Measurements from ENCODE around the gene STAC.
A peak's percentile ranks its signal among the peaks of the same experiment; 100 is the strongest.

The STAC gene

GRCh38 chr3:36538136-36538749 lies 157.9 kb downstream of the STAC start:
- peak; percentile 44 for DNase-seq (ENCODE audit: low read depth)
- H3K4me3 ChIP-seq (ENCODE audit: low read length) = no peak overlapping the region
- no peak for TF ChIP-seq CTCF (conservative IDR thresholded peaks at IDR 0.05; ENCODE audit: low read length)

GRCh38 chr3:36540888-36541518 lies 160.7 kb downstream of the STAC start:
- H3K4me3 ChIP-seq (ENCODE audit: low read length) = no peak overlapping the region
- TF ChIP-seq CTCF (conservative IDR thresholded peaks at IDR 0.05; ENCODE audit: low read length) = peak; percentile 91
- peak; percentile 54 for DNase-seq (ENCODE audit: low read depth)

GRCh38 chr3:36542186-36542585 lies 161.9 kb downstream of the STAC start:
- DNase-seq (ENCODE audit: low read depth) = peak; percentile 83
- no peak for TF ChIP-seq CTCF (conservative IDR thresholded peaks at IDR 0.05; ENCODE audit: low read length)
- no peak overlapping the region for H3K4me3 ChIP-seq (ENCODE audit: low read length)

GRCh38 chr3:36543276-36543997 lies 163.1 kb downstream of the STAC start:
- DNase-seq (ENCODE audit: low read depth) = peak; percentile 81
- H3K4me3 ChIP-seq (ENCODE audit: low read length) = no peak overlapping the region
- TF ChIP-seq CTCF (conservative IDR thresholded peaks at IDR 0.05; ENCODE audit: low read length) = no peak

GRCh38 chr3:36546226-36546625 lies 165.9 kb downstream of the STAC start:
- no peak overlapping the region for H3K4me3 ChIP-seq (ENCODE audit: low read length)
- DNase-seq (ENCODE audit: low read depth) = peak; percentile 62
- TF ChIP-seq CTCF (conservative IDR thresholded peaks at IDR 0.05; ENCODE audit: low read length) = no peak

GRCh38 chr3:36548712-36549111 lies 168.4 kb downstream of the STAC start:
- DNase-seq (ENCODE audit: low read depth) = no peak

More at GRCh38 chr3:36548712-36549111, 168.4 kb downstream of the STAC start:
- H3K4me3 ChIP-seq (ENCODE audit: low read length) = no peak overlapping the region
- TF ChIP-seq CTCF (conservative IDR thresholded peaks at IDR 0.05; ENCODE audit: low read length) = no peak
